WTC11 (cell line): ENCODE data around the gene KRTAP4-9. TPM values are rescaled to one million over a fixed set of nuclear protein-coding genes. Genes with fewer than 3 reads are reported as not detected.

Source experiments
- ATAC-seq: fragments of 200-7000 bp; cut with Tn5 transposase; 2 replicates; pipeline ENCODE4 v1.10.0; 2021; ENCODE audit warnings: mild to moderate bottlenecking, moderate library complexity
- CTCF ChIA-PET: fragments of 300-600 bp; sonication (Branson Sonifier 250); formaldehyde crosslinking; loops from one replicate; lab custom pipeline; 2021; ENCODE audit warnings: antibody characterized with exemption; lab: Charles Lee
- POLR2A ChIA-PET: fragments of 350-600 bp; sonication (Branson Sonifier 250); formaldehyde crosslinking; loops from one replicate; lab custom pipeline; 2021; ENCODE audit warnings: antibody characterized with exemption; lab: Charles Lee
- DNase-seq: peaks from one replicate; pipeline ENCODE4 v3.0.0; 2021; ENCODE audit warnings: low spot score
- H3K27ac Mint-ChIP-seq: 2 replicates; pipeline ENCODE4 v1.8.0; 2021; ENCODE audit warnings: mixed read lengths
- H3K27me3 Mint-ChIP-seq: 2 replicates; pipeline ENCODE4 v1.8.0; 2021; ENCODE audit warnings: low read depth, mild to moderate bottlenecking, moderate library complexity, mixed read lengths
- H3K36me3 Mint-ChIP-seq: 2 replicates; pipeline ENCODE4 v1.8.0; 2021; ENCODE audit warnings: mixed read lengths
- H3K4me1 Mint-ChIP-seq: 2 replicates; pipeline ENCODE4 v1.8.0; 2022; ENCODE audit warnings: mixed read lengths
- H3K4me3 Mint-ChIP-seq: 2 replicates; pipeline ENCODE4 v1.8.0; 2021; ENCODE audit warnings: mild to moderate bottlenecking, moderate library complexity, mixed read lengths
- H3K9me3 Mint-ChIP-seq: 2 replicates; pipeline ENCODE4 v1.8.0; 2021; ENCODE audit warnings: mixed read lengths
- AFF4 ChIP-seq: sonication (generic); formaldehyde crosslinking; IDR thresholded peaks from 2 replicates; pipeline ENCODE4 v1.8.1; 2023; ENCODE audit warnings: mild to moderate bottlenecking, missing genetic modification reagents, borderline replicate concordance
- CDX4 ChIP-seq: fragments of 250-450 bp; sonication (Bioruptor Pico); IDR thresholded peaks from 2 replicates; pipeline ENCODE4 v1.9.0; 2021; ENCODE audit warnings: moderate library complexity, mild to moderate bottlenecking, inconsistent platforms, borderline replicate concordance
- CREM ChIP-seq: sonication (generic); formaldehyde crosslinking; IDR thresholded peaks from 2 replicates; pipeline ENCODE4 v1.8.1; 2022; ENCODE audit warnings: mild to moderate bottlenecking, missing genetic modification reagents, moderate library complexity
- E2F5 ChIP-seq: sonication (generic); formaldehyde crosslinking; IDR thresholded peaks from 2 replicates; pipeline ENCODE4 v1.8.1; 2022; ENCODE audit warnings: mild to moderate bottlenecking, moderate library complexity, missing genetic modification reagents
- ELF4 ChIP-seq: sonication (generic); formaldehyde crosslinking; IDR thresholded peaks from 2 replicates; pipeline ENCODE4 v1.8.1; 2022; ENCODE audit warnings: low read depth, mild to moderate bottlenecking, moderate library complexity, missing genetic modification reagents
- FOXJ3 ChIP-seq: sonication (generic); formaldehyde crosslinking; IDR thresholded peaks from 2 replicates; pipeline ENCODE4 v1.9.0; 2021; ENCODE audit warnings: missing genetic modification reagents, mild to moderate bottlenecking, borderline replicate concordance
- FOXK1 ChIP-seq: sonication (generic); formaldehyde crosslinking; IDR thresholded peaks from 2 replicates; pipeline ENCODE4 v1.8.0; 2022; ENCODE audit warnings: mild to moderate bottlenecking, moderate library complexity, missing genetic modification reagents
- HMGXB4 ChIP-seq: sonication (generic); formaldehyde crosslinking; IDR thresholded peaks from 2 replicates; pipeline ENCODE4 v1.8.1; 2023; ENCODE audit warnings: mild to moderate bottlenecking, moderate library complexity, missing genetic modification reagents
- NFYB ChIP-seq: sonication (generic); formaldehyde crosslinking; conservative IDR thresholded peaks from 2 replicates; pipeline ENCODE4 v1.8.0; 2022; ENCODE audit warnings: low read depth, missing genetic modification reagents
- RORB ChIP-seq: fragments of 250-450 bp; sonication (Bioruptor Pico); IDR thresholded peaks from 2 replicates; pipeline ENCODE4 v1.9.0; 2021; ENCODE audit warnings: mild to moderate bottlenecking
- SMAD3 ChIP-seq: sonication (generic); formaldehyde crosslinking; IDR thresholded peaks from 2 replicates; pipeline ENCODE4 v1.8.0; 2022; ENCODE audit warnings: missing genetic modification reagents, mild to moderate bottlenecking, borderline replicate concordance
- SOX15 ChIP-seq: fragments of 250-450 bp; sonication (Bioruptor Pico); IDR thresholded peaks from 2 replicates; pipeline ENCODE4 v1.9.0; 2021; ENCODE audit warnings: mild to moderate bottlenecking
- TCF7 ChIP-seq: sonication (generic); formaldehyde crosslinking; IDR thresholded peaks from 2 replicates; pipeline ENCODE4 v1.8.0; 2022; ENCODE audit warnings: mild to moderate bottlenecking, low read depth, missing genetic modification reagents, moderate library complexity
- USF2 ChIP-seq: sonication (generic); formaldehyde crosslinking; IDR thresholded peaks from 2 replicates; pipeline ENCODE4 v1.8.1; 2023; ENCODE audit warnings: mild to moderate bottlenecking, missing genetic modification reagents, moderate library complexity
- ZNF263 ChIP-seq: sonication (generic); formaldehyde crosslinking; IDR thresholded peaks from 2 replicates; pipeline ENCODE4 v1.8.1; 2022; ENCODE audit warnings: low read depth, mild to moderate bottlenecking, moderate library complexity, missing genetic modification reagents
- ZNF317 ChIP-seq: sonication (generic); formaldehyde crosslinking; IDR thresholded peaks from 2 replicates; pipeline ENCODE4 v1.8.1; 2023; ENCODE audit warnings: low read depth, mild to moderate bottlenecking, moderate library complexity, missing genetic modification reagents, borderline replicate concordance
- ZNF396 ChIP-seq: fragments of 250-450 bp; sonication (Bioruptor Pico); IDR thresholded peaks from 2 replicates; pipeline ENCODE4 v1.8.0; 2021; ENCODE audit warnings: mild to moderate bottlenecking, moderate library complexity, borderline replicate concordance
- total RNA-seq: library from RNA; stranded (reverse); gene quantifications from 3 replicates; pipeline ENCODE4 v1.2.3, GENCODE V29; 2021
- TF ChIP-seq, protein P1 (sequence below): sonication (generic); formaldehyde crosslinking; IDR thresholded peaks from 2 replicates; pipeline ENCODE4 v1.8.0; 2022; ENCODE audit warnings: mild to moderate bottlenecking, missing genetic modification reagents
- TF ChIP-seq, protein P2 (sequence below): sonication (generic); formaldehyde crosslinking; IDR thresholded peaks from 2 replicates; pipeline ENCODE4 v1.8.1; 2023; ENCODE audit warnings: mild to moderate bottlenecking, missing genetic modification reagents
- TF ChIP-seq, protein P3 (sequence below): fragments of 250-450 bp; sonication (Bioruptor Pico); conservative IDR thresholded peaks from 2 replicates; pipeline ENCODE4 v1.9.0; 2021; ENCODE audit warnings: mild to moderate bottlenecking
- TF ChIP-seq, protein P4 (sequence below): sonication (generic); formaldehyde crosslinking; IDR thresholded peaks from 2 replicates; pipeline ENCODE4 v1.8.0; 2022; ENCODE audit warnings: mild to moderate bottlenecking, missing genetic modification reagents

Gene KRTAP4-9
- total RNA-seq, 1 experiment from 2014 or later: not detected

- ChIA-PET CTCF (no interaction called here), POLR2A (no interaction called here)
- TF ChIP-seq CDX4 (CRISPR knock-in tag) (no peak), SMAD3 (no peak), ZNF396 (CRISPR knock-in tag) (no peak), FOXK1 (no peak), ZNF263 (CRISPR knock-in tag) (no peak), E2F5 (CRISPR knock-in tag) (no peak), CREM (CRISPR knock-in tag) (no peak), ZNF317 (CRISPR knock-in tag) (no peak), RORB (CRISPR knock-in tag) (no peak), TCF7 (no peak), AFF4 (CRISPR knock-in tag) (no peak), SOX15 (CRISPR knock-in tag) (no peak), USF2 (CRISPR knock-in tag) (no peak), ELF4 (no peak)
- TF ChIP-seq, protein P1, sequence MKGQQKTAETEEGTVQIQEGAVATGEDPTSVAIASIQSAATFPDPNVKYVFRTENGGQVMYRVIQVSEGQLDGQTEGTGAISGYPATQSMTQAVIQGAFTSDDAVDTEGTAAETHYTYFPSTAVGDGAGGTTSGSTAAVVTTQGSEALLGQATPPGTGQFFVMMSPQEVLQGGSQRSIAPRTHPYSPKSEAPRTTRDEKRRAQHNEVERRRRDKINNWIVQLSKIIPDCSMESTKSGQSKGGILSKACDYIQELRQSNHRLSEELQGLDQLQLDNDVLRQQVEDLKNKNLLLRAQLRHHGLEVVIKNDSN (CRISPR knock-in tag): no peak
- TF ChIP-seq, protein P2, sequence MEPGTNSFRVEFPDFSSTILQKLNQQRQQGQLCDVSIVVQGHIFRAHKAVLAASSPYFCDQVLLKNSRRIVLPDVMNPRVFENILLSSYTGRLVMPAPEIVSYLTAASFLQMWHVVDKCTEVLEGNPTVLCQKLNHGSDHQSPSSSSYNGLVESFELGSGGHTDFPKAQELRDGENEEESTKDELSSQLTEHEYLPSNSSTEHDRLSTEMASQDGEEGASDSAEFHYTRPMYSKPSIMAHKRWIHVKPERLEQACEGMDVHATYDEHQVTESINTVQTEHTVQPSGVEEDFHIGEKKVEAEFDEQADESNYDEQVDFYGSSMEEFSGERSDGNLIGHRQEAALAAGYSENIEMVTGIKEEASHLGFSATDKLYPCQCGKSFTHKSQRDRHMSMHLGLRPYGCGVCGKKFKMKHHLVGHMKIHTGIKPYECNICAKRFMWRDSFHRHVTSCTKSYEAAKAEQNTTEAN: no peak
- TF ChIP-seq, all 79 proteins: peak for 0
- Mint-ChIP-seq H3K9me3 (peaks cover 14% of the 10 kb centered on the region), H3K4me3 (no peak overlapping the region), H3K36me3 (no peaks in the 10 kb centered on the region), H3K27me3 (no peaks in the 10 kb centered on the region), H3K4me1 (peaks cover 7% of the 10 kb centered on the region; the same call in 1 of the 2 replicates), H3K27ac (no peak overlapping the region)
- DNase-seq: no peak
- ATAC-seq: no peak
These were observed 46.3 kb downstream of the KRTAP4-9 start for GRCh38 chr17:41151525-41151924.

DNA sequence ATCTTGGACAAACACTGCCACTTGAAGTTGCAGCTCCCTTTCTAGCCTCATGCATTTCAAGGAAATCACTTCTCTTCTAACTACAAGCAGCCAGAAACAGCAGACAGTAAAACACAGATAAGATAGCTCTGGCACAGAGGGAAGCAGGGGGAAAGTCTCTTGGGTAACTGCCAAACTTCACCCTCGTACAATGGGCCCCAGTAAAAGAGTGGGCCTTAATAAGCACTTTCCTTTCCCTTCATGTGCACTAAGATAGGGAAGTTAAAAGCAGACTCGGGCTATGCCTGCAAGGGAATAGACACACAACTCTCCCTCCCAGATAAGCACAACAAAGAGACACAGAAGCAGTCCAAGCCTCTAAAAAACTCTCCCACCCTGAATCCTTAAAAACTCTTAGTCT is 48.7 kb downstream of the KRTAP4-9 start:
- H3K27ac Mint-ChIP-seq: no peak overlapping the region
- H3K36me3 Mint-ChIP-seq: no peaks in the 10 kb centered on the region
- no peak for ATAC-seq
- H3K4me3 Mint-ChIP-seq: no peak overlapping the region
- CTCF ChIA-PET: no interaction called here
- no peak for DNase-seq
- POLR2A ChIA-PET: no interaction called here
- no peaks in the 10 kb centered on the region; the same call in 1 of the 2 replicates for H3K27me3 Mint-ChIP-seq
- peaks cover 3% of the 10 kb centered on the region; the same call in 1 of the 2 replicates for H3K4me1 Mint-ChIP-seq
- H3K9me3 Mint-ChIP-seq: peaks cover 14% of the 10 kb centered on the region
- TF ChIP-seq FOXJ3 (CRISPR knock-in tag) (no peak), NFYB (CRISPR knock-in tag) (no peak), RORB (CRISPR knock-in tag) (no peak), HMGXB4 (CRISPR knock-in tag) (no peak)
- TF ChIP-seq, protein P3, sequence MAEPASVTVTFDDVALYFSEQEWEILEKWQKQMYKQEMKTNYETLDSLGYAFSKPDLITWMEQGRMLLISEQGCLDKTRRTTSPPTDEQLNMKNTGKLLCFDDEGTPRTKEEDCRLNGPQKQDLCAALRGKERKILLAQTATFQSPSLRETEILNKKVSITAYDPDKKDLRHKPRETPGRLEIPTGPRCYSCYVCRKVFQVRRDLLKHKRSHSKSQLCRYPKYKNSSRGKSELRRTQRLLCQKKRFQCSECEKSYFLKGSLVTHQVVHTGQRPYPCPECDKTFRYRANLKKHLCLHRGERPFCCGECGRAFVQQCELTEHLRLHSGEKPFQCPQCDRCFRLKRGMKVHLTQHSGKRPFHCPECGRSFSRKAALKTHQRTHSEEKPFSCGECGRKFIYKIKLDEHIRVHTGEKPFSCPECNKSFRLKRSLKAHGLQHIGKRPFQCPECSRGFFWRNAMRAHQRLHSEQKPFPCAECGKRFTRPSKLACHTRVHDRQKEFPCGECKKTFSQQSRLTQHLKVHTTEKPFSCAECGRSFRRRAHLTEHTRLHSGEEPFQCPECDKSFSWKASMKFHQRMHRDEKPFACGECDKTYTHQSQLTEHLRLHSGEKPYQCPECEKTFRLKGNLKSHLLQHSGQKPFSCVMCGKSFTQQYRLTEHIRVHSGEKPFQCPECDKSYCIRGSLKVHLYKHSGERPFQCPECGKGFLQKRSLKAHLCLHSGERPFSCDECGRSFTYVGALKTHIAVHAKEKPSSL (CRISPR knock-in tag): no peak
- TF ChIP-seq, protein P4, sequence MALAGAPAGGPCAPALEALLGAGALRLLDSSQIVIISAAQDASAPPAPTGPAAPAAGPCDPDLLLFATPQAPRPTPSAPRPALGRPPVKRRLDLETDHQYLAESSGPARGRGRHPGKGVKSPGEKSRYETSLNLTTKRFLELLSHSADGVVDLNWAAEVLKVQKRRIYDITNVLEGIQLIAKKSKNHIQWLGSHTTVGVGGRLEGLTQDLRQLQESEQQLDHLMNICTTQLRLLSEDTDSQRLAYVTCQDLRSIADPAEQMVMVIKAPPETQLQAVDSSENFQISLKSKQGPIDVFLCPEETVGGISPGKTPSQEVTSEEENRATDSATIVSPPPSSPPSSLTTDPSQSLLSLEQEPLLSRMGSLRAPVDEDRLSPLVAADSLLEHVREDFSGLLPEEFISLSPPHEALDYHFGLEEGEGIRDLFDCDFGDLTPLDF (CRISPR knock-in tag): no peak
